ENCODE data around the gene SPAG4.

DNA sequence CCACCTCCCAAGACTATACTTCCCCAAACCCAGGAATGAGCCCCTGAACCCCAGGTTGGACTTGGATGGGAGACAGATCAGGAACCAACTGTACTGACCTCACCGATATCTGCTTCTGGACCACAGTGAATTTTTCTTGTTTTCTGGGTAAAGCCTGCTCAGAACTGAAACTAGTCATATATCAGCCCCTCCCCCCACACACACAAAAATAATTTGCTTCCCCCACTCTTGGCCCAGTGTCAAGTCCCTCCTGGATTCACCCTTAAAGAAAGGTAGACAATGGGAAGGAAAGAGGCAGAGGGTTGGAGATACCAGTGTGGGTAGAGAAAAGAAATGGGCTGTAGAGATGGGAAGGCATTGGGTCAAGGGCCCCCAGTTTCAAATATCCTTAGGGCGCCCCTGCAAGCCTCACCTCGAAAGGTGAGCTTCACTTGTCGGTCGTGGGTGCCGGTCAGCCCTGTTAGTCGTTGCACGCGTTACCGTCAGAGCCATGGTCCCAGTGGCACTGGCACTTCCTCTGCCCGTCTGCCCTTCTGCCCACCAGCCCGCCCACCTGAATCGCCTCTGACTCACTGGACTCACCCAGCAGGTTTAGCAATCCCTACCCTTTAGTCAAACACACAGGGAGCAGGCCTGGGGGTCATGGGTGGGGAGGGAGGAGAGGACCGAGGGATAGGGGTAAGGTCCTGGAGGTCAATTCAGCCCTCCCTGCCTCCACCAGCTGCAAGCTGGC lies 8.5 kb upstream of the SPAG4 start:
- TF ChIP-seq POLR2A (IDR thresholded peaks at IDR 0.05) (no peak), POLR2AphosphoS5 (IDR thresholded peaks at IDR 0.05) (no peak)
- TF ChIP-seq, protein P1, sequence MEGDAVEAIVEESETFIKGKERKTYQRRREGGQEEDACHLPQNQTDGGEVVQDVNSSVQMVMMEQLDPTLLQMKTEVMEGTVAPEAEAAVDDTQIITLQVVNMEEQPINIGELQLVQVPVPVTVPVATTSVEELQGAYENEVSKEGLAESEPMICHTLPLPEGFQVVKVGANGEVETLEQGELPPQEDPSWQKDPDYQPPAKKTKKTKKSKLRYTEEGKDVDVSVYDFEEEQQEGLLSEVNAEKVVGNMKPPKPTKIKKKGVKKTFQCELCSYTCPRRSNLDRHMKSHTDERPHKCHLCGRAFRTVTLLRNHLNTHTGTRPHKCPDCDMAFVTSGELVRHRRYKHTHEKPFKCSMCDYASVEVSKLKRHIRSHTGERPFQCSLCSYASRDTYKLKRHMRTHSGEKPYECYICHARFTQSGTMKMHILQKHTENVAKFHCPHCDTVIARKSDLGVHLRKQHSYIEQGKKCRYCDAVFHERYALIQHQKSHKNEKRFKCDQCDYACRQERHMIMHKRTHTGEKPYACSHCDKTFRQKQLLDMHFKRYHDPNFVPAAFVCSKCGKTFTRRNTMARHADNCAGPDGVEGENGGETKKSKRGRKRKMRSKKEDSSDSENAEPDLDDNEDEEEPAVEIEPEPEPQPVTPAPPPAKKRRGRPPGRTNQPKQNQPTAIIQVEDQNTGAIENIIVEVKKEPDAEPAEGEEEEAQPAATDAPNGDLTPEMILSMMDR (IDR thresholded peaks at IDR 0.05 in 8 of 11, conservative IDR thresholded peaks at IDR 0.05 in 3 of 11): no peak
